Myometrial cell (primary cell): Measurements from ENCODE around the gene RFTN1. TPM values are rescaled to one million over a fixed set of nuclear protein-coding genes. Genes with fewer than 3 reads are reported as not detected.

Experiments used
- total RNA-seq: library from RNA; depleted of rRNA; stranded (reverse); fragments of >200 nt; gene quantifications from 2 replicates; pipeline ENCODE4 v1.2.3, GENCODE V29; 2015

The RFTN1 gene
- total RNA-seq = 35.5 and 36.5 TPM in 2 replicates

GRCh38 chr3:16513141-16514020, at the start of gene RFTN1:
RFTN1 (minus strand) TSS chr3:16513699; CDS start chr3:16493869, 19,830 bp downstream.

Other genes starting within 250 kb of the RFTN1 start
- gene DPH3, start 248.8 kb downstream of the RFTN1 start, total RNA-seq = 16.4 and 20.7 TPM in 2 replicates
- 11.8 and 14.2 TPM in 2 replicates for gene OXNAD1, start 248.5 kb downstream of the RFTN1 start, total RNA-seq
- not detected in 2 replicates for gene DAZL, start 91.7 kb upstream of the RFTN1 start, total RNA-seq